OCI-LY7 (cell line): Measurements from ENCODE around the gene CLDN24. TPM values are rescaled to one million over a fixed set of nuclear protein-coding genes. Genes with fewer than 3 reads are reported as not detected.

Experiments used
- BruUV-seq: library from RNA; stranded (reverse); fragments of 400-500 nt; replicated peaks from 2 replicates; lab custom pipeline; 2021; lab: Mats Ljungman, UMichigan
- CTCF ChIA-PET: fragments of 300-600 bp; sonication (Branson Sonifier 250); formaldehyde crosslinking; loops from one replicate; lab custom pipeline; 2022; ENCODE audit warnings: antibody characterized with exemption; ENCODE audit not compliant: unreplicated experiment; lab: Charles Lee
- POLR2A ChIA-PET: fragments of 300-600 bp; sonication (Branson Sonifier 250); formaldehyde crosslinking; loops from one replicate; lab custom pipeline; 2022; ENCODE audit warnings: antibody characterized with exemption; lab: Charles Lee
- DNase-seq: peaks from one replicate; pipeline ENCODE4 v3.0.0-alpha.2; 2015; ENCODE audit warnings: low spot score
- H2AFZ ChIP-seq: fragments of 200-600 bp; sonication (generic), shearing (Covaris generic); 2 replicates; pipeline ENCODE4 v1.6.1; 2014; ENCODE audit warnings: mild to moderate bottlenecking, antibody characterized with exemption, low read length, moderate library complexity
- H3K27ac ChIP-seq: fragments of 200-600 bp; sonication (generic); 2 replicates; pipeline ENCODE4 v1.5.1; 2014; ENCODE audit warnings: mixed run types, low read depth, mild to moderate bottlenecking, moderate library complexity, low read length, inconsistent platforms; ENCODE audit not compliant: poor library complexity, severe bottlenecking
- H3K36me3 ChIP-seq: fragments of 200-600 bp; sonication (generic); 2 replicates; pipeline ENCODE4 v1.6.1; 2014; ENCODE audit warnings: mild to moderate bottlenecking, antibody characterized with exemption, low read length, moderate library complexity, mixed read lengths; ENCODE audit not compliant: insufficient read depth
- H3K4me1 ChIP-seq: fragments of 200-600 bp; sonication (generic); 2 replicates; pipeline ENCODE4 v1.5.1; 2014; ENCODE audit warnings: mild to moderate bottlenecking, low read length; ENCODE audit not compliant: insufficient read depth, poor library complexity, severe bottlenecking
- H3K4me2 ChIP-seq: fragments of 200-600 bp; sonication (generic); 2 replicates; pipeline ENCODE4 v1.6.1; 2014; ENCODE audit warnings: mild to moderate bottlenecking, low read length
- H3K4me3 ChIP-seq: fragments of 200-600 bp; sonication (generic); 2 replicates; pipeline ENCODE4 v1.5.1; 2014; ENCODE audit warnings: mild to moderate bottlenecking, low read depth, low read length; ENCODE audit not compliant: poor library complexity, severe bottlenecking
- H3K79me2 ChIP-seq: fragments of 200-600 bp; sonication (generic); 2 replicates; pipeline ENCODE4 v1.6.1; 2016; ENCODE audit warnings: low read depth, mild to moderate bottlenecking, low read length, moderate library complexity, mixed read lengths; ENCODE audit not compliant: insufficient read depth
- H3K9me2 ChIP-seq: fragments of 200-600 bp; sonication (generic); 2 replicates; pipeline ENCODE4 v1.6.1; 2016; ENCODE audit warnings: mild to moderate bottlenecking, low read length, mixed read lengths; ENCODE audit not compliant: insufficient read depth
- H3K9me3 ChIP-seq: fragments of 200-600 bp; sonication (generic); 2 replicates; pipeline ENCODE4 v1.6.1; 2014; ENCODE audit warnings: mild to moderate bottlenecking, mixed run types, low read length, mixed read lengths
- H4K20me1 ChIP-seq: fragments of 200-600 bp; sonication (generic); 2 replicates; pipeline ENCODE4 v1.6.1; 2014; ENCODE audit warnings: mild to moderate bottlenecking, antibody characterized with exemption, low read length, moderate library complexity, mixed read lengths; ENCODE audit not compliant: insufficient read depth
- CTCF ChIP-seq: fragments of 200-600 bp; sonication (generic); conservative IDR thresholded peaks from 2 replicates; pipeline ENCODE4 v1.5.1; 2014; ENCODE audit warnings: mild to moderate bottlenecking, antibody characterized with exemption, low read length, moderate library complexity, mixed read lengths
- EZH2phosphoT487 ChIP-seq: fragments of 200-600 bp; sonication (generic); IDR thresholded peaks from 2 replicates; pipeline ENCODE4 v1.6.1; 2018; ENCODE audit warnings: low read depth, borderline replicate concordance, mild to moderate bottlenecking, mixed run types, antibody characterized with exemption, low read length, moderate library complexity, mixed read lengths
- intact Hi-C: fragments of 100-400 bp; cut with micrococcal nuclease; formaldehyde crosslinking; loops from one replicate; pipeline ENCODE4 v1.10.0; 2022; ENCODE audit not compliant: unreplicated experiment
- total RNA-seq, 2 experiments: library from RNA; depleted of rRNA in 1 of 2; stranded (reverse); fragments of >200 nt in 1 of 2; shearing (Covaris generic) in 1 of 2; gene quantifications; 2 replicates each; pipeline ENCODE4 v1.2.3, GENCODE V29; 2014 to 2022

The CLDN24 gene
- total RNA-seq, 2 experiments from 2014 or later: not detected

- H3K79me2 ChIP-seq: no peaks in the 10 kb centered on the region
- no peaks in the 10 kb centered on the region for H3K4me1 ChIP-seq
- no peak for DNase-seq
- no peaks in the 10 kb centered on the region for H4K20me1 ChIP-seq
- H3K27ac ChIP-seq: no peak overlapping the region
- TF ChIP-seq CTCF (no peak), EZH2phosphoT487 (no peak)
- intact Hi-C loops: no loop called here
- H3K4me2 ChIP-seq: no peak overlapping the region
- H2AFZ ChIP-seq: no peak overlapping the region
- POLR2A ChIA-PET: no interaction called here
- CTCF ChIA-PET: no interaction called here
- H3K9me2 ChIP-seq: no peaks in the 10 kb centered on the region
- no peaks in the 10 kb centered on the region for H3K36me3 ChIP-seq
- H3K9me3 ChIP-seq: no peaks in the 10 kb centered on the region
- BruUV-seq: no TSS peak
- H3K4me3 ChIP-seq: no peak overlapping the region
Observed at GRCh38 chr4:183286590-183287308, 35.5 kb downstream of the CLDN24 start.

- Histone ChIP-seq H2AFZ (no peak overlapping the region), H3K9me2 (no peaks in the 10 kb centered on the region), H3K79me2 (no peaks in the 10 kb centered on the region), H3K9me3 (no peaks in the 10 kb centered on the region), H3K4me2 (no peak overlapping the region), H3K4me1 (no peaks in the 10 kb centered on the region), H3K36me3 (no peaks in the 10 kb centered on the region), H4K20me1 (no peaks in the 10 kb centered on the region), H3K4me3 (no peak overlapping the region), H3K27ac (no peak overlapping the region)
- intact Hi-C loops: no loop called here
- no TSS peak for BruUV-seq
- ChIA-PET CTCF (no interaction called here), POLR2A (no interaction called here)
- TF ChIP-seq CTCF (no peak), EZH2phosphoT487 (no peak)
- no peak for DNase-seq
Observed at GRCh38 chr4:183285886-183286285, 36.3 kb downstream of the CLDN24 start.

- no peaks in the 10 kb centered on the region for H3K79me2 ChIP-seq
- no peaks in the 10 kb centered on the region for H3K4me1 ChIP-seq
- H3K36me3 ChIP-seq: no peaks in the 10 kb centered on the region
- no peak for DNase-seq
- no peaks in the 10 kb centered on the region for H4K20me1 ChIP-seq
- H3K27ac ChIP-seq: no peak overlapping the region
- no peak overlapping the region for H2AFZ ChIP-seq
- no peaks in the 10 kb centered on the region for H3K9me3 ChIP-seq
- no TSS peak for BruUV-seq
- H3K4me2 ChIP-seq: no peak overlapping the region
- POLR2A ChIA-PET: no interaction called here
- CTCF ChIA-PET: no interaction called here
- H3K9me2 ChIP-seq: no peaks in the 10 kb centered on the region
- intact Hi-C loops: no loop called here
- TF ChIP-seq EZH2phosphoT487 (no peak), CTCF (no peak)
- H3K4me3 ChIP-seq: no peak overlapping the region
Observed at GRCh38 chr4:183284965-183285364, 37.3 kb downstream of the CLDN24 start.
